Prostate gland (tissue), 2 donors: ENCODE data around the gene ESR2.

Source experiments
- POLR2A ChIP-seq: fragments of 450-650 bp; IDR thresholded peaks from one replicate; pipeline ENCODE4 v1.6.1; 2016; ENCODE audit warnings: antibody characterized with exemption, mild to moderate bottlenecking
- POLR2AphosphoS5 ChIP-seq: sonication (generic); formaldehyde crosslinking; IDR thresholded peaks from one replicate; pipeline ENCODE4 v1.6.1; 2017; ENCODE audit warnings: antibody characterized with exemption
- TF ChIP-seq, protein P1 (sequence below), 4 experiments: fragments of 200-600 bp in 2 of 4; fragments of 450-650 bp in 2 of 4; sonication (generic) in 2 of 4; IDR thresholded peaks; 1 replicate in 3 of 4; 2 replicates in 1 of 4; pipeline ENCODE4 v1.5.1; 2016 to 2019; ENCODE audit warnings: antibody characterized with exemption in 4 of 4, mild to moderate bottlenecking in 2 of 4, moderate library complexity in 2 of 4

DNA sequence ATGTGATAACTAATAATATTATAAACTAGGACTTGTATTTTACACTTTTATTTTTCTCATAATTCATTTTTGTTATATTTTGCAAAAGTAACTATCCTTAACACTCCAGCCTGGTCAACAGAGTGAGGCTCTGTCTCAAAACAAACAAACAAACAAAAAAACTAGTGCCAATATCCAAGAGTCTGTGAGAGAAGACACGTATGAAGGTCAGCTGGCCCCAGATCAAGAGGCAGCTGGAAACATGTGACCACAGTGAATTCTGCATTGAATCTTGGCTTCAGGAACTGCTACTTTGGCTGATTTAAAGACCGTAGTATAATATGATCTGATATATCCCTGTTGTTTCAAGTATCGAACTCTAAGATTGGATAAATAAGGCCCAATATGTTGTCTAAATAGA, 47.0 kb downstream of the ESR2 start:
- TF ChIP-seq, protein P1, sequence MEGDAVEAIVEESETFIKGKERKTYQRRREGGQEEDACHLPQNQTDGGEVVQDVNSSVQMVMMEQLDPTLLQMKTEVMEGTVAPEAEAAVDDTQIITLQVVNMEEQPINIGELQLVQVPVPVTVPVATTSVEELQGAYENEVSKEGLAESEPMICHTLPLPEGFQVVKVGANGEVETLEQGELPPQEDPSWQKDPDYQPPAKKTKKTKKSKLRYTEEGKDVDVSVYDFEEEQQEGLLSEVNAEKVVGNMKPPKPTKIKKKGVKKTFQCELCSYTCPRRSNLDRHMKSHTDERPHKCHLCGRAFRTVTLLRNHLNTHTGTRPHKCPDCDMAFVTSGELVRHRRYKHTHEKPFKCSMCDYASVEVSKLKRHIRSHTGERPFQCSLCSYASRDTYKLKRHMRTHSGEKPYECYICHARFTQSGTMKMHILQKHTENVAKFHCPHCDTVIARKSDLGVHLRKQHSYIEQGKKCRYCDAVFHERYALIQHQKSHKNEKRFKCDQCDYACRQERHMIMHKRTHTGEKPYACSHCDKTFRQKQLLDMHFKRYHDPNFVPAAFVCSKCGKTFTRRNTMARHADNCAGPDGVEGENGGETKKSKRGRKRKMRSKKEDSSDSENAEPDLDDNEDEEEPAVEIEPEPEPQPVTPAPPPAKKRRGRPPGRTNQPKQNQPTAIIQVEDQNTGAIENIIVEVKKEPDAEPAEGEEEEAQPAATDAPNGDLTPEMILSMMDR (IDR thresholded peaks at IDR 0.05): no peak
- TF ChIP-seq POLR2A: no peak
- no peak for TF ChIP-seq POLR2AphosphoS5
